ENCODE data around the gene LATS2. TPM values are rescaled to one million over a fixed set of nuclear protein-coding genes. Genes with fewer than 3 reads are reported as not detected.
A peak's percentile ranks its signal among the peaks of the same experiment; 100 is the strongest.

LATS2 gene
- total RNA-seq, 4 donors from 2014 or later, result 33.0 to 69.6 (median 37.5) TPM

DNA sequence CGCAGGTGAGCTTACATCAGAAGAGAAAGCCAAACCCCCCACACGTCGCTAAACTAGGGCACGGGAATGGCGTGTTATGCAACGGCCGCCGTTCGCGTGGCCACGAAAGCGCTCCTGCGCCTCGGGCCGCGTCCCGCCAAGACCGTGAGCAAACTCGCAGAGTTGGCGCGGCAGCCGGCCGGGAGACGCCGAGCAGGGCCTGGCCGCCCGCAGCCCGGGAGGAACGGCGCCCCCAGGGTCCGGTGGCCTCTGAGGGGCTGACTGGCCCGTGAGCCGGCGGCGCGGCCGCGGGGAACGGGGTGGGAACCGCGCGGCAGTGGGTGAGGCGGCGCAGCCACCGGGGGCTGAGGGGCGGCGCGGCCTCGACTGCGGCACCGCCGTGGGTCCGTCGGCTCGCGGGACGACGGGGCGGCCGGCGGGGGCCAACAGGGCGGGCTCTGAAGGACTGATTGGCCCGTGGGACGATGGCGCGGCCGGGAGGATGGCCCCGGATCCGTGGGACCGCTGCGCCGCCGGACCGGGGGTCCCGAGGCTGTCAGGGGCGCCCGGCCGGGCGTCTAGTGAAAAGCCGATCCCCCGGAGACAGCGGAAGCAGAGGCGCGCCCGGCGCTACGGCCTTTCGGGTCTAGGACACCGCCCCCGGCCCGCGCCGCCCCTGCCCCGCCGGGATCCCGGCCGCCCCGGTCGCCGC is 903 bp downstream of the LATS2 start:
- Histone ChIP-seq H3K27me3 (no peaks in the 10 kb centered on the region), H3K4me3 (replicated peaks in 1 of 3) (peak overlapping the region; percentile 75 to 98 (median 93)), H3K27ac (peak overlapping the region; percentile 100), H3K4me1 (peaks cover 36 to 44% of the 10 kb centered on the region in 2 donors), H3K36me3 (no peaks in the 10 kb centered on the region), H3K9me3 (no peaks in the 10 kb centered on the region)
- DNase-seq, result peak; percentile 60 to 66
- TF ChIP-seq, protein P1, sequence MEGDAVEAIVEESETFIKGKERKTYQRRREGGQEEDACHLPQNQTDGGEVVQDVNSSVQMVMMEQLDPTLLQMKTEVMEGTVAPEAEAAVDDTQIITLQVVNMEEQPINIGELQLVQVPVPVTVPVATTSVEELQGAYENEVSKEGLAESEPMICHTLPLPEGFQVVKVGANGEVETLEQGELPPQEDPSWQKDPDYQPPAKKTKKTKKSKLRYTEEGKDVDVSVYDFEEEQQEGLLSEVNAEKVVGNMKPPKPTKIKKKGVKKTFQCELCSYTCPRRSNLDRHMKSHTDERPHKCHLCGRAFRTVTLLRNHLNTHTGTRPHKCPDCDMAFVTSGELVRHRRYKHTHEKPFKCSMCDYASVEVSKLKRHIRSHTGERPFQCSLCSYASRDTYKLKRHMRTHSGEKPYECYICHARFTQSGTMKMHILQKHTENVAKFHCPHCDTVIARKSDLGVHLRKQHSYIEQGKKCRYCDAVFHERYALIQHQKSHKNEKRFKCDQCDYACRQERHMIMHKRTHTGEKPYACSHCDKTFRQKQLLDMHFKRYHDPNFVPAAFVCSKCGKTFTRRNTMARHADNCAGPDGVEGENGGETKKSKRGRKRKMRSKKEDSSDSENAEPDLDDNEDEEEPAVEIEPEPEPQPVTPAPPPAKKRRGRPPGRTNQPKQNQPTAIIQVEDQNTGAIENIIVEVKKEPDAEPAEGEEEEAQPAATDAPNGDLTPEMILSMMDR (IDR thresholded peaks at IDR 0.05), result peak in 1 of 6 experiments; percentile 2
- TF ChIP-seq POLR2A (IDR thresholded peaks at IDR 0.05), result peak in 1 of 2 donors; percentile 67
- 0% methylated on average over 3 of the region's 100 CpGs; no CpG with 5 or more reads in 1 of the 2 donors for WGBS, 2 donors
- intact Hi-C loops (cut with DNase I), result loop anchor here (5.0 kb wide), 1 partner anchor 118 kb away; no protein-coding TSS in a partner anchor

DNA sequence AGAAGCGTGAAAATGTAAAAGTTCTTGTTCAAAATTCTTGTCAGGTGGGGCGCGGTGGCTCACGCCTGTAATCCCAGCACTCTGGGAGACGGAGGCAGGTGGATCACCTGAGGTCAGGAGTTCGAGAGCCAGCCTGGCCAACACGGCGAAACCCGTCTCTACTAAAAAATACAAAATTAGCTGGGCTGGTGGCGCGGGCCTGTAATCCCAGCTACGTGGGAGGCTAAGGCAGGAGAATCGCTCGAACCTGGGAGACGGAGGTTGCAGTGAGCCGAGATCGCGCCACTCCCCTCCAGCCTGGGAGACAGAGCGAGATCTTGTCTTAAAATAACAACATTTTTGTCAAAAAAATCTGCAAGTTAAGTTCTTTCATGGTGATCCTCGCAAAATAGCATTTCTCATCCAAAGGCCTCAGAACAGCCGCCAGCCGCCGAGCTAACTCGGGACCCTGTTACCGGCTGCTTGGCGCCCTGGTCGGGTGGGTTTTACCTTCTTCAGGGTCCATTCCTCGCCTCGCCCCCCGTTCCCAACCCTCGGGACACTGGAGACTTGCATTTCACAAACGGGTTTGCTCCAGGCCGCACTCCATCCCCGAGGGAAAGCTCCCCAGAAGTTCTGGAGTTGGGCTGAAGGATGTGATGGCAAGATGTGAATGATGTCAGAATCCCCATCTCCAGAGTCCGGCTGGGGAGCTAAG is 1.6 kb downstream of the LATS2 start:
- Histone ChIP-seq H3K27me3 (no peaks in the 10 kb centered on the region), H3K27ac (peak overlapping the region; percentile 100), H3K4me1 (peaks cover 43 to 51% of the 10 kb centered on the region in 2 donors), H3K4me3 (replicated peaks in 1 of 3) (peak overlapping the region; percentile 75 to 98 (median 93)), H3K36me3 (no peaks in the 10 kb centered on the region), H3K9me3 (no peaks in the 10 kb centered on the region)
- no peak for DNase-seq
- TF ChIP-seq, protein P1 (IDR thresholded peaks at IDR 0.05), result no peak
- no peak for TF ChIP-seq POLR2A (IDR thresholded peaks at IDR 0.05)
- intact Hi-C loops (cut with DNase I), result loop anchor here (5.0 kb wide), 1 partner anchor 117 kb away; no protein-coding TSS in a partner anchor
- 62 to 67% methylated on average over 35 of the region's 35 CpGs for WGBS, 2 donors

DNA sequence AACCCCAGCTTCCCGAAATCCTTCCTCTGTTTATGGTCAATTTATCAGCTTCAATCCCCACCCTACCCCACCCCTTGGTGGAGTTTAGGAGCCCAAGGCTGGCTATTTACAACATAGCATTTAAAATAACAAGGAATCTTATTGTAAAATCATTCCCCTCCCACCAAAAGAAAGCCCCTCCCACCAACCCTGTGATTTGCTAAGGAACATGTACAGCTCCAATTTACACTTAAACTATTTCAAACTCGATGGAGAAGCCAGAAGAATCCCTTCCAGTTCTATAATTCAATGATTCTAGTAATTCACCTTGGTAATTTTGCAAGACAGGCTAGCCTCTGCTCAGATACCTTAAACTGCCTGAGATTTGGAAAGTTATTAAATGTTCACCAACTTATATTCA is 3.0 kb downstream of the LATS2 start:
- no peak for TF ChIP-seq POLR2A (IDR thresholded peaks at IDR 0.05)
- TF ChIP-seq, protein P1 (IDR thresholded peaks at IDR 0.05), result no peak
- no peak overlapping the region for H3K27ac ChIP-seq

DNA sequence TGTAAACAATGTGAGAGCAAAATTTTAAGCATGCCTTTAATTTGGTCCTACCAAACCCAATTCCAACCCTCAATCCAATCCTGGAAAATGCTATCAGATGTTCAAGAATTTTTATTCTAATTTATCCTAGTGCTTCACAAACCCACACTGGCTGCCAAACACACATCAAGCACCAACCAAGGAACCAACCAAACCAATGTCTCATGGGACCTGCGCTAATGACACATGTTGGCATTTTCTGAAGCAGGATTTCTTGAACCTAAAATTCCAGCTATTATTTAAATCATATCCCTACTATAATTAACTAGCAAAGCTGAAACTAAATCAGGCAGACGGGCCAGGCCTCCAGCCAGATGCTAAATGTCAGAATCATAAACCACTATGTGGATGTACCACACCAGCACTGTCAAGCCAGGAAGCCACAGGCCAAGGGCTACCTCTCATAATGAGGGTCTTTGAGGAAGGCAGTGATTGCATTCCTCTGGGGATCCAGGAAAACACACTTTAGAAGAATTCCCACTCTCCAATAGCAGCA is 5.8 kb downstream of the LATS2 start:
- TF ChIP-seq POLR2A (IDR thresholded peaks at IDR 0.05), result no peak
- TF ChIP-seq, protein P1 (IDR thresholded peaks at IDR 0.05), result no peak
- H3K27ac ChIP-seq, result peak overlapping the region in 1 of 3 donors; percentile 48
- peaks cover 70 to 79% of the 10 kb centered on the region in 2 donors for H3K4me1 ChIP-seq
- H3K27me3 ChIP-seq, result no peaks in the 10 kb centered on the region
- no peak for DNase-seq
- H3K4me3 ChIP-seq (replicated peaks in 1 of 3), result no peak overlapping the region
- intact Hi-C loops (cut with DNase I), result no loop called here
- H3K36me3 ChIP-seq, result no peaks in the 10 kb centered on the region
- WGBS, 2 donors, result 46 to 98% methylated on average over 2 of the region's 2 CpGs
- no peaks in the 10 kb centered on the region for H3K9me3 ChIP-seq

More for the DNA sequence above, 3.0 kb downstream of the LATS2 start:
- no peak overlapping the region for H3K4me3 ChIP-seq (replicated peaks in 1 of 3)
- no peaks in the 10 kb centered on the region for H3K9me3 ChIP-seq
- 34 to 35% methylated on average over 2 of the region's 2 CpGs for WGBS, 2 donors
- no peaks in the 10 kb centered on the region for H3K36me3 ChIP-seq
- intact Hi-C loops (cut with DNase I), result no loop called here
- peaks cover 49 to 64% of the 10 kb centered on the region in 2 donors for H3K4me1 ChIP-seq
- no peaks in the 10 kb centered on the region for H3K27me3 ChIP-seq
- no peak for DNase-seq

Measured in thyroid gland (tissue), 4 donors.